Measurements from ENCODE around the gene SULT1A2. TPM values are rescaled to one million over a fixed set of nuclear protein-coding genes. Genes with fewer than 3 reads are reported as not detected.

The SULT1A2 gene
- total and polyA plus RNA-seq, 2 of the 13 experiments (the other 11 are each of a cell fraction or from before 2014, with no cell fraction given), result 33.0 to 34.2 TPM

DNA sequence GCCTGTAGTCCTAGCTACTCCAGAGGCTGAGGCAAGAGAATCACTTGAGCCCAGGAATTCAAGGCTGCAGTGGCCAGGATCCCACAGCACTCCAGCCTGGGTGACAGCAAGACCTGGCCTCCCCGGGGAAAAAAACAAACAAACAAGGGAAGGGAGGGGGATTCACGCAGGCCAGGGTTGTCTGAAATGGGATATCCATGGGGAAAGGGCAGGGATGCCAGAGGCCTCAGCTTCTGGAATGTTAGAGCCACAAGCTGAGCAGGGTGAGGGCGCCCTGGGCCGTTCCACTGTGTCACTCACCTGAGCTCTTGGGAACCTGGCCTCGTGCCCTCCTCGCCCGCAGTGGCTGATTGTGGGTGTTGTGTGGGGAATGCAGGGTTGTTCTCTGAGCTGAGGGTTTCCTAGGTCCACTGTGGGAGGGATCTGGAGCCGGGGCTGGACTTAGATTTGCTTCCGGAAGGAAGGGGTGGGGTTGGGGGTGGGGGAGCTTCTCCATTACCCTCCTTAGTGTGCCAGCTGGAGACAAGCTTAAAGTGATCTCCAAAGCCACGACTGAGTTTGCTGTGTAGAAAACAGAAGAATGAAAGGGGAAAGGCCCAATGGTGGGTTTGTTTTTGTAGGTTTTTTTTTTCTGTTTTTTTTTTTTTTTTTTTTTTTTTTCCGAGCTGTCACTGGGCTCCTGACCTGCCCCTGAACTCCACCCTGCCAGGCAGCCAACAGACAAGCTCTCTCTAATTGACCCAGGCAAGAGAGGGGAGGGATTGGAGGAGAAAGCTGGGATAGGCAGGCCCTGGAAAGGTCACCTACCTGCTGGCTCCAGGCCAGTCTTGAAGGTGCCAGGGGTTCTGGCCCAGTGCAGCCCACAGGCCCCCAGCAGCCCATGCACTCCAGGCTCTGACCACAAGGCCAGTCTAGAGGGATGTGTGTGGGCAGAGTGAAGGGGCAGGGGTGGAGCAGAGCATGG is 13.1 kb upstream of the SULT1A2 start, which contains the start of gene SULT1A1 (continued):
- TF ChIP-seq, protein P1, sequence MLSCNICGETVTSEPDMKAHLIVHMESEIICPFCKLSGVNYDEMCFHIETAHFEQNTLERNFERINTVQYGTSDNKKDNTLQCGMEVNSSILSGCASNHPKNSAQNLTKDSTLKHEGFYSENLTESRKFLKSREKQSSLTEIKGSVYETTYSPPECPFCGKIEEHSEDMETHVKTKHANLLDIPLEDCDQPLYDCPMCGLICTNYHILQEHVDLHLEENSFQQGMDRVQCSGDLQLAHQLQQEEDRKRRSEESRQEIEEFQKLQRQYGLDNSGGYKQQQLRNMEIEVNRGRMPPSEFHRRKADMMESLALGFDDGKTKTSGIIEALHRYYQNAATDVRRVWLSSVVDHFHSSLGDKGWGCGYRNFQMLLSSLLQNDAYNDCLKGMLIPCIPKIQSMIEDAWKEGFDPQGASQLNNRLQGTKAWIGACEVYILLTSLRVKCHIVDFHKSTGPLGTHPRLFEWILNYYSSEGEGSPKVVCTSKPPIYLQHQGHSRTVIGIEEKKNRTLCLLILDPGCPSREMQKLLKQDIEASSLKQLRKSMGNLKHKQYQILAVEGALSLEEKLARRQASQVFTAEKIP (CRISPR knock-in tag; IDR thresholded peaks at IDR 0.05; ENCODE audit: borderline replicate concordance), result no peak
- TF ChIP-seq, protein P2, sequence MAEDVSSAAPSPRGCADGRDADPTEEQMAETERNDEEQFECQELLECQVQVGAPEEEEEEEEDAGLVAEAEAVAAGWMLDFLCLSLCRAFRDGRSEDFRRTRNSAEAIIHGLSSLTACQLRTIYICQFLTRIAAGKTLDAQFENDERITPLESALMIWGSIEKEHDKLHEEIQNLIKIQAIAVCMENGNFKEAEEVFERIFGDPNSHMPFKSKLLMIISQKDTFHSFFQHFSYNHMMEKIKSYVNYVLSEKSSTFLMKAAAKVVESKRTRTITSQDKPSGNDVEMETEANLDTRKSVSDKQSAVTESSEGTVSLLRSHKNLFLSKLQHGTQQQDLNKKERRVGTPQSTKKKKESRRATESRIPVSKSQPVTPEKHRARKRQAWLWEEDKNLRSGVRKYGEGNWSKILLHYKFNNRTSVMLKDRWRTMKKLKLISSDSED (CRISPR knock-in tag; IDR thresholded peaks at IDR 0.05), result no peak
- TF ChIP-seq SRSF1 (optimal IDR thresholded peaks at IDR 0.05; ENCODE audit: low read depth, low read length), result no peak
- TF ChIP-seq MTA3 (CRISPR knock-in tag; IDR thresholded peaks at IDR 0.05), result peak; percentile 77; the same call in 1 of the 2 replicates
- peak; percentile 80; the same call in 1 of the 2 replicates for TF ChIP-seq GATA4 (IDR thresholded peaks at IDR 0.05; ENCODE audit: borderline replicate concordance, low read depth)
- TF ChIP-seq, protein P3, sequence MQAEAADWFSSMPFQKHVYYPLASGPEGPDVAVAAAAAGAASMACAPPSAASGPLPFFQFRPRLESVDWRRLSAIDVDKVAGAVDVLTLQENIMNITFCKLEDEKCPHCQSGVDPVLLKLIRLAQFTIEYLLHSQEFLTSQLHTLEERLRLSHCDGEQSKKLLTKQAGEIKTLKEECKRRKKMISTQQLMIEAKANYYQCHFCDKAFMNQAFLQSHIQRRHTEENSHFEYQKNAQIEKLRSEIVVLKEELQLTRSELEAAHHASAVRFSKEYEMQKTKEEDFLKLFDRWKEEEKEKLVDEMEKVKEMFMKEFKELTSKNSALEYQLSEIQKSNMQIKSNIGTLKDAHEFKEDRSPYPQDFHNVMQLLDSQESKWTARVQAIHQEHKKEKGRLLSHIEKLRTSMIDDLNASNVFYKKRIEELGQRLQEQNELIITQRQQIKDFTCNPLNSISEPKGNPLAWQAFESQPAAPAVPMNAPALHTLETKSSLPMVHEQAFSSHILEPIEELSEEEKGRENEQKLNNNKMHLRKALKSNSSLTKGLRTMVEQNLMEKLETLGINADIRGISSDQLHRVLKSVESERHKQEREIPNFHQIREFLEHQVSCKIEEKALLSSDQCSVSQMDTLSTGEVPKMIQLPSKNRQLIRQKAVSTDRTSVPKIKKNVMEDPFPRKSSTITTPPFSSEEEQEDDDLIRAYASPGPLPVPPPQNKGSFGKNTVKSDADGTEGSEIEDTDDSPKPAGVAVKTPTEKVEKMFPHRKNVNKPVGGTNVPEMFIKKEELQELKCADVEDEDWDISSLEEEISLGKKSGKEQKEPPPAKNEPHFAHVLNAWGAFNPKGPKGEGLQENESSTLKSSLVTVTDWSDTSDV (CRISPR knock-in tag; IDR thresholded peaks at IDR 0.05), result no peak; the same call in 1 of the 2 replicates
- TF ChIP-seq, protein P4, sequence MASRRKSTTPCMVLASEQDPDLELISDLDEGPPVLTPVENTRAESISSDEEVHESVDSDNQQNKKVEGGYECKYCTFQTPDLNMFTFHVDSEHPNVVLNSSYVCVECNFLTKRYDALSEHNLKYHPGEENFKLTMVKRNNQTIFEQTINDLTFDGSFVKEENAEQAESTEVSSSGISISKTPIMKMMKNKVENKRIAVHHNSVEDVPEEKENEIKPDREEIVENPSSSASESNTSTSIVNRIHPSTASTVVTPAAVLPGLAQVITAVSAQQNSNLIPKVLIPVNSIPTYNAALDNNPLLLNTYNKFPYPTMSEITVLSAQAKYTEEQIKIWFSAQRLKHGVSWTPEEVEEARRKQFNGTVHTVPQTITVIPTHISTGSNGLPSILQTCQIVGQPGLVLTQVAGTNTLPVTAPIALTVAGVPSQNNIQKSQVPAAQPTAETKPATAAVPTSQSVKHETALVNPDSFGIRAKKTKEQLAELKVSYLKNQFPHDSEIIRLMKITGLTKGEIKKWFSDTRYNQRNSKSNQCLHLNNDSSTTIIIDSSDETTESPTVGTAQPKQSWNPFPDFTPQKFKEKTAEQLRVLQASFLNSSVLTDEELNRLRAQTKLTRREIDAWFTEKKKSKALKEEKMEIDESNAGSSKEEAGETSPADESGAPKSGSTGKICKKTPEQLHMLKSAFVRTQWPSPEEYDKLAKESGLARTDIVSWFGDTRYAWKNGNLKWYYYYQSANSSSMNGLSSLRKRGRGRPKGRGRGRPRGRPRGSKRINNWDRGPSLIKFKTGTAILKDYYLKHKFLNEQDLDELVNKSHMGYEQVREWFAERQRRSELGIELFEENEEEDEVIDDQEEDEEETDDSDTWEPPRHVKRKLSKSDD (CRISPR knock-in tag; IDR thresholded peaks at IDR 0.05; ENCODE audit: low read depth), result 0 out of 2 replicates have a peak, but pooled peaks have one; percentile 47
- TF ChIP-seq, protein P5, sequence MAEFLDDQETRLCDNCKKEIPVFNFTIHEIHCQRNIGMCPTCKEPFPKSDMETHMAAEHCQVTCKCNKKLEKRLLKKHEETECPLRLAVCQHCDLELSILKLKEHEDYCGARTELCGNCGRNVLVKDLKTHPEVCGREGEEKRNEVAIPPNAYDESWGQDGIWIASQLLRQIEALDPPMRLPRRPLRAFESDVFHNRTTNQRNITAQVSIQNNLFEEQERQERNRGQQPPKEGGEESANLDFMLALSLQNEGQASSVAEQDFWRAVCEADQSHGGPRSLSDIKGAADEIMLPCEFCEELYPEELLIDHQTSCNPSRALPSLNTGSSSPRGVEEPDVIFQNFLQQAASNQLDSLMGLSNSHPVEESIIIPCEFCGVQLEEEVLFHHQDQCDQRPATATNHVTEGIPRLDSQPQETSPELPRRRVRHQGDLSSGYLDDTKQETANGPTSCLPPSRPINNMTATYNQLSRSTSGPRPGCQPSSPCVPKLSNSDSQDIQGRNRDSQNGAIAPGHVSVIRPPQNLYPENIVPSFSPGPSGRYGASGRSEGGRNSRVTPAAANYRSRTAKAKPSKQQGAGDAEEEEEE (CRISPR knock-in tag; IDR thresholded peaks at IDR 0.05; ENCODE audit: borderline replicate concordance), result no peak
- peak; percentile 72 for TF ChIP-seq NFYC (CRISPR knock-in tag; IDR thresholded peaks at IDR 0.05)
- TF ChIP-seq ZNF766 (CRISPR knock-in tag; IDR thresholded peaks at IDR 0.05; ENCODE audit: borderline replicate concordance), result no peak; the same call in 1 of the 2 replicates
- TF ChIP-seq, protein P6, sequence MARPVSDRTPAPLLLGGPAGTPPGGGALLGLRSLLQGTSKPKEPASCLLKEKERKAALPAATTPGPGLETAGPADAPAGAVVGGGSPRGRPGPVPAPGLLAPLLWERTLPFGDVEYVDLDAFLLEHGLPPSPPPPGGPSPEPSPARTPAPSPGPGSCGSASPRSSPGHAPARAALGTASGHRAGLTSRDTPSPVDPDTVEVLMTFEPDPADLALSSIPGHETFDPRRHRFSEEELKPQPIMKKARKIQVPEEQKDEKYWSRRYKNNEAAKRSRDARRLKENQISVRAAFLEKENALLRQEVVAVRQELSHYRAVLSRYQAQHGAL (CRISPR knock-in tag; IDR thresholded peaks at IDR 0.05; ENCODE audit: not compliant biosample characterization), result no peak
- 0 out of 2 replicates have a peak, but pooled peaks have one; percentile 20 for TF ChIP-seq ZNF567 (CRISPR knock-in tag; IDR thresholded peaks at IDR 0.05; ENCODE audit: borderline replicate concordance)
- TF ChIP-seq ZNF749 (CRISPR knock-in tag; IDR thresholded peaks at IDR 0.05; ENCODE audit: borderline replicate concordance), result peak; percentile 59; the same call in 1 of the 2 replicates
- no peak for TF ChIP-seq FOXA1 (IDR thresholded peaks at IDR 0.05)
- 0 out of 2 replicates have a peak, but pooled peaks have one; percentile 15 for TF ChIP-seq FOXA1 (CRISPR knock-in tag; IDR thresholded peaks at IDR 0.05)
